A204.1 (cell line): ENCODE data around the gene PANX1.

Source experiments
- FAIRE-seq: peaks from 2 replicates; lab custom pipeline; 2012; peaks lifted over from hg19 to GRCh38; lab: Jason Lieb, UNC

Gene PANX1

DNA sequence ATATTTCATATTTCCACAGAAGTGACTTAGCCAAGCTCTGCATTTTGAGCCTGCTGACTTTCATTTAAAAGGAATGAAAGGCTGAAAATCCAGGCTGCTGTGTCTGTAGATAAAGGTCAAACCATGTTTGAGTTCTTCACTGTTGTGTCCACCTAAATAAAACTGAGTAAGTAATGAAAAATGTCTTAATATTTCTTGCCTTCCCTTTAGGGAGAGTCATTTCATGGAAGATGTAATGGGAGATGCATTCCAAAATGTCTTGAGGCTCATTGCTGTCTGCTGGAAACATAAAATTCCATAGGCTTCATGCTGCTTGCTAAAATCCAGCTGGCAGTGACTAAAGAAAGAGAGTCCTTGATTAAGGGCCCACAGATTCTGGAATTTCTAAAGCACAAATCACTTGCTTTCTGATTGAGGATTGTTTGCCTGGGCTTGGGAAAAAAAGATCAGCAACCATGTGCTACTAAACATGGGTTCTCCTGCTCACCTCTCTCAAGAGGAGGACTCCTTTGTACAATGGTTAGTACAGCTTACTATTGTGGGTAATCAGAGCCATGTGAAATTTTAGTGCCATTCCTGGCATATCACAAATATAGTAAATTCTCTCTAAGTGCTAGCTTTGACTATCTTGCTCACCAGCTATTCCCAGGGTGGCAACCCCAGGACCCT, 56.9 kb downstream of the PANX1 start:
- FAIRE-seq: no peak

DNA sequence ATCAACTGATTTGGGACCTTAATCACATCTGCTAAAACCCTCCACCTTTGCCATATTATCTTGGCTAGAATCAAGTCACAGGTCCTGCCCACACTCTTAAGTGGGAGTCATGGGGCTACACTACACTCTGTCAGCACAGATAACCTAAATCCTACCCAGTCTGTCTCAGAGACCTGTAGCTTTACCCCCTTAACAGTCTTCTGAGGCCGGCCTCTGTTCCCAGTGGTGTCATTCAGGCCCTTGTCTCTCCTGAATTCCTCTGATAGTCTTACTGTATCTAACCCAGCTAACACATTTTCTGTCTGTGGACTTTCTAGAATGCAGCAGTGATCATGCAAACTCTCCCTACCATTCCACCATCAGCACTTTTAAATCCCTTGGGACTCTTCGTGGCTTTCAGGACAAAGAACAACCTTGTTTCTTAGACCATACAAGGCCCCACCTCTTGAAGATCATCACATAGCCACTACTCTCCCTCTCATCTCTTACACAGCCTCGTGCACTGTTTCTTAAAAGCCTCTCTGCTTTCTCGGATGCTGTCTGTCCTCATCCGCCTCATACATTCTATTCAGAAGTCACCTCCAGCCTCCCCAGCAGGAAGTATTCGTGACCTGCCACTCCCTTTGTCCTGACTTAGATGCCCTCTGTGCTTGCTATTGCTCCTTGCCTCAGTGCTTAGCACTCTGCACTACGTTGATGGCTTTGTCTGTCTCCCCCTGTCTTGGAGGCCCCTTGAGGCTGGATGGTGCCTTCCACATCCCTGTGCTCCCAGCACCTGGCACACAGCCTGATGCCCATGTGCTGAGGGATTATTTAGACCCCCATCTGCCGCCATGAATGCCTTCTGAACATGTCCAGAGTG, 57.9 kb downstream of the PANX1 start:
- FAIRE-seq: no peak

- FAIRE-seq: no peak
Measured at GRCh38 chr11:94193288-94193687, 64.6 kb downstream of the PANX1 start.

DNA sequence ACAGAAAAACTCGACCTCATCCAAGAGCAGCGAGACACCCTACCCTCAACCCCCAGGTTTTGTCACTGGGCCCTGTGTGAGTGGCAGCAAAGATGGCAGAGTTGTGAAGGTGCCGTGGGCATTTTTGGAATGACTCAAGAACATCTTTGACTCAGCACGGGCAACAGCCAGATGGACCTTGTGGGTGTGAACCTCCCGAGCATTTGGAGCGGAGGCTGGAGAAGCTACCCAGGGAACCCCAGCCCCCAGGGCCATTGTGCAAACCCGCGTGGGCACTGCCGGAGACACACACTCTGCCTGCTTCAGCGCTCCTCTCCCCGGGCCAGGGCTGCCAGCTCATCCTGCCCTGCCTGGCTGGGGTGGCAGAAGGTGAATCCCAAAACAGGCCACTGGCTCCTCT, 66.1 kb downstream of the PANX1 start:
- no peak for FAIRE-seq

GRCh38 chr11:94196363-94196762, 67.7 kb downstream of the PANX1 start:
- no peak for FAIRE-seq

- no peak for FAIRE-seq
Measured at GRCh38 chr11:94198718-94199117, 70.1 kb downstream of the PANX1 start.

- FAIRE-seq: no peak
Measured at GRCh38 chr11:94199136-94200130, 70.8 kb downstream of the PANX1 start.

GRCh38 chr11:94201004-94201465, 72.4 kb downstream of the PANX1 start:
- FAIRE-seq: no peak

- FAIRE-seq: no peak
Measured at GRCh38 chr11:94203070-94203469, 74.4 kb downstream of the PANX1 start.

- no peak for FAIRE-seq
Measured at GRCh38 chr11:94211261-94211830, 82.7 kb downstream of the PANX1 start.

DNA sequence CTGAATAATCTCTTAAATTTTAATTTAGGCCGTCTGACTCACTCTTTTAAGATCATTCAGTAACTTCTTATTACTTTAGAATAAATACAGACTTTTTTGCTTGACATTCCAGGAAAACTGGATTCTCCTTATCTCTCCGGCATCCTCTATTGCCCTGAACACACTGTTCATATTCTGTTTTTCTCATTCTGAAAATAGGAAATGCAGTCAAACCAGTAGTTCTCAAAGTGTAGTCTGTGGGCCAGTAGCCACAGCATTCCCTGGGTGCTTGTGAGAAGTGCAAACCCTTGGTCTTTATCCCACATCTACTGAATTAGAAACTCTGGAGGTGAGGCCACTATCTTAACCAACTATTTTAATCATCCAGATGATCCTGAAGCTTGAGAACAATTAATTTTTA, 84.3 kb downstream of the PANX1 start:
- FAIRE-seq: no peak

- no peak for FAIRE-seq
Measured at GRCh38 chr11:94217705-94218104, 89.1 kb downstream of the PANX1 start.

DNA sequence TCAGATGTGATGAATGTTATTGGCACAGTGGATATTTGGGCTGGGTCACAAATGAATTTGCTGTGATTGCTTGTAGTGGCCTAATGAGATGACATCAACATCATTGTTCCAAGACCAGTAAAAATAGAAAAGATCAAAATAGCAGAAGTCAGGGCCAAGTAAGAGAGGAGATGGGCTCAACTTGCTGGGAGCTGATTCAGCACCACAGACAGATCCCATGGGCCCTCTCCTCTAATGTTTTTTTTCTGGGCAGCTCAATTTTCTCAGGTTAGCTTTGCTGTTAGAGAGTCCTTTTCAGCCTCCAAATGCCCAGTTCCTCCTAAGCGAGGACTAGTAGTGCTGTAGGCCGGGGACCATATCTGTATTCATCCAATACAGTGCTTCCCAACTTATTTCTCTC, 89.7 kb downstream of the PANX1 start:
- no peak for FAIRE-seq

GRCh38 chr11:94219771-94220170, 91.1 kb downstream of the PANX1 start:
- FAIRE-seq: no peak

DNA sequence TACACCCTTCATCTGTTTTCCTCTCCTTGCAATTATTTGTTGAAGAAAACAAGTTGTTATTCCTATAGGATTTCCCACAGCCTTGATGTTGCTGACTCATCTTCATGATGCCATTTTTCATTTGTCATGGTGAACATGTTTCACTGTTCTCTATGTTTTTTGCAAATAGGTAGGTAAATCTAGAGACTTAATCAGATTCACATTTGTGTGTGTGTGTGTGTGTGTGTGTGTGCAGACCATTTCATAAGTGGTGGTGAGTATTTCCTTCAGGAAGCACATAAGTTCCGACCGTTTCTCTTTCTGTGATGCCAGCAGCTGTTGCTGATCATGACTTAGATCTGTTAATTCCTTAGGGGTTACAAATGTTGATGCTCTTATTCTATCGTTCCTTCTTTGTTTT, 95.4 kb downstream of the PANX1 start:
- no peak for FAIRE-seq
